Measurements from ENCODE around the gene CHMP2A. TPM values are rescaled to one million over a fixed set of nuclear protein-coding genes. Genes with fewer than 3 reads are reported as not detected.

CHMP2A gene
- total and polyA plus RNA-seq, 4 donors = 58.0 to 107 (median 83.3) TPM

DNA sequence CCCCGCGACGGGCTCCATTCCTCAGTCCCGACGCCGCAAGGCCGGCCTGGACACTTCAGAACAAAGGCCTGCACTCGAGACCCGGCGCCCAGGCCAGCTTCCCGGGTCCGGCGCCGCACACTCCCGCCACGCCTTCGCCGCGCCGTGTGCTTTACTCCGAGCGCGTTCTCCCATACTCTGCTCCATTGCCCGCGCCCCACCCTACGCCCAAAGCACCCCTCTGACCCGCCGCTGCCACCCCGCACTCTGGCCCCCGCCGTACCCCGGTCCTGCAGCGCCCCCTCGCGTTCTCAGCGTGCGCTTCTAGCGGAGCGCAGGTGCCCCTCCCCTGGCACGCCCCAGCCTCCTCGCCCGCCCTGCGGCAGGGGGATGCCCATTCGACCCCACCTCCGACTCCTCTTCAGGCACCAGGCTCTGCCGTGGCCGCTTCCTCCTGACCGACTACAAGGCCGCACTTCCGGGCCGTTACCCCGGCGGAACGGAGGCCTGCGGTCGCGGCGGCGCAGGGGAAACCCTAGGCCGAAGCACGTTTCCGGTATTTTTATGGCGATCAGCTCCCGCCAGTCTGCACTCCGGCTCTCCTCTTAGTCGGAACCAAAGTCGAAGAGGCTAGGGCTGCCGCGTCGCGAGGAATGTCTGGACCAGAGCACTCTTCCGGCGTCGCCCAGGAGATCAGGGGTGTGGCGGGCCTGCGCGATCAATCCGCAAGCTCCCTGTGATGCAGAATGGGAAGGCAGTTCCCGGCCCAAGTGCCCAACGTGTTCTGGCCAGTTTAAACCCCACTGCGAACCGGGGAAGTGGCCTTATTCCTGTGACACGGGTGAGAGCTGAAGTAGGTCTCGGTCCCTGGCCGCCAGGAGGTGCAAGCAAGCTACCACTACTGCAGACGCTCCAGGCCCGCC is 35.3 kb downstream of the CHMP2A start, which contains the start of gene ZBTB45:
ZBTB45 (minus strand) TSS at position 456 of the 902 bp plus-strand sequence. CDS start 2,137 bp downstream, outside the sequence.
- WGBS = under 1% methylated on average over 87 of the region's 87 CpGs

More for the DNA sequence above, 35.3 kb downstream of the CHMP2A start, which contains the start of gene ZBTB45:
- peaks cover 0 to 9% (median 3%) of the 10 kb centered on the region in 4 donors for H3K36me3 ChIP-seq (ENCODE audit: control insufficient read depth in 4 of 4, insufficient read depth in 3 of 4, low read depth in 1 of 4, low read length in 3 of 4)
- H3K4me3 ChIP-seq (ENCODE audit: low read depth in 1 of 3, low read length in 3 of 3) = peak within 1 kb of the TSS; percentile 78 to 94 (median 88)
- peaks cover 4 to 39% (median 21%) of the 10 kb centered on the region in 4 donors for H3K4me1 ChIP-seq (ENCODE audit: control insufficient read depth in 4 of 4, insufficient read depth in 4 of 4, low read length in 3 of 4)
- DNase-seq (ENCODE audit: low spot score) = peak; percentile 91
- H3K27me3 ChIP-seq (ENCODE audit: control insufficient read depth in 4 of 4, insufficient read depth in 4 of 4, low read length in 3 of 4) = no peaks in the 10 kb centered on the region
- TF ChIP-seq HNF4A (conservative IDR thresholded peaks at IDR 0.05) = peak; percentile 43 to 48
- TF ChIP-seq, protein P1, sequence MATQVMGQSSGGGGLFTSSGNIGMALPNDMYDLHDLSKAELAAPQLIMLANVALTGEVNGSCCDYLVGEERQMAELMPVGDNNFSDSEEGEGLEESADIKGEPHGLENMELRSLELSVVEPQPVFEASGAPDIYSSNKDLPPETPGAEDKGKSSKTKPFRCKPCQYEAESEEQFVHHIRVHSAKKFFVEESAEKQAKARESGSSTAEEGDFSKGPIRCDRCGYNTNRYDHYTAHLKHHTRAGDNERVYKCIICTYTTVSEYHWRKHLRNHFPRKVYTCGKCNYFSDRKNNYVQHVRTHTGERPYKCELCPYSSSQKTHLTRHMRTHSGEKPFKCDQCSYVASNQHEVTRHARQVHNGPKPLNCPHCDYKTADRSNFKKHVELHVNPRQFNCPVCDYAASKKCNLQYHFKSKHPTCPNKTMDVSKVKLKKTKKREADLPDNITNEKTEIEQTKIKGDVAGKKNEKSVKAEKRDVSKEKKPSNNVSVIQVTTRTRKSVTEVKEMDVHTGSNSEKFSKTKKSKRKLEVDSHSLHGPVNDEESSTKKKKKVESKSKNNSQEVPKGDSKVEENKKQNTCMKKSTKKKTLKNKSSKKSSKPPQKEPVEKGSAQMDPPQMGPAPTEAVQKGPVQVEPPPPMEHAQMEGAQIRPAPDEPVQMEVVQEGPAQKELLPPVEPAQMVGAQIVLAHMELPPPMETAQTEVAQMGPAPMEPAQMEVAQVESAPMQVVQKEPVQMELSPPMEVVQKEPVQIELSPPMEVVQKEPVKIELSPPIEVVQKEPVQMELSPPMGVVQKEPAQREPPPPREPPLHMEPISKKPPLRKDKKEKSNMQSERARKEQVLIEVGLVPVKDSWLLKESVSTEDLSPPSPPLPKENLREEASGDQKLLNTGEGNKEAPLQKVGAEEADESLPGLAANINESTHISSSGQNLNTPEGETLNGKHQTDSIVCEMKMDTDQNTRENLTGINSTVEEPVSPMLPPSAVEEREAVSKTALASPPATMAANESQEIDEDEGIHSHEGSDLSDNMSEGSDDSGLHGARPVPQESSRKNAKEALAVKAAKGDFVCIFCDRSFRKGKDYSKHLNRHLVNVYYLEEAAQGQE (IDR thresholded peaks at IDR 0.05) = peak; percentile 72
- TF ChIP-seq HNF4G (IDR thresholded peaks at IDR 0.05) = no peak
- TF ChIP-seq GABPA (IDR thresholded peaks at IDR 0.05 in 1 of 2, conservative IDR thresholded peaks at IDR 0.05 in 1 of 2) = peak; percentile 94 to 98
- TF ChIP-seq, protein P2, sequence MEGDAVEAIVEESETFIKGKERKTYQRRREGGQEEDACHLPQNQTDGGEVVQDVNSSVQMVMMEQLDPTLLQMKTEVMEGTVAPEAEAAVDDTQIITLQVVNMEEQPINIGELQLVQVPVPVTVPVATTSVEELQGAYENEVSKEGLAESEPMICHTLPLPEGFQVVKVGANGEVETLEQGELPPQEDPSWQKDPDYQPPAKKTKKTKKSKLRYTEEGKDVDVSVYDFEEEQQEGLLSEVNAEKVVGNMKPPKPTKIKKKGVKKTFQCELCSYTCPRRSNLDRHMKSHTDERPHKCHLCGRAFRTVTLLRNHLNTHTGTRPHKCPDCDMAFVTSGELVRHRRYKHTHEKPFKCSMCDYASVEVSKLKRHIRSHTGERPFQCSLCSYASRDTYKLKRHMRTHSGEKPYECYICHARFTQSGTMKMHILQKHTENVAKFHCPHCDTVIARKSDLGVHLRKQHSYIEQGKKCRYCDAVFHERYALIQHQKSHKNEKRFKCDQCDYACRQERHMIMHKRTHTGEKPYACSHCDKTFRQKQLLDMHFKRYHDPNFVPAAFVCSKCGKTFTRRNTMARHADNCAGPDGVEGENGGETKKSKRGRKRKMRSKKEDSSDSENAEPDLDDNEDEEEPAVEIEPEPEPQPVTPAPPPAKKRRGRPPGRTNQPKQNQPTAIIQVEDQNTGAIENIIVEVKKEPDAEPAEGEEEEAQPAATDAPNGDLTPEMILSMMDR (IDR thresholded peaks at IDR 0.05; ENCODE audit: low read depth, low read length, missing input control) = peak; percentile 65
- peak; percentile 55 to 73 for TF ChIP-seq RXRA (IDR thresholded peaks at IDR 0.05)
- TF ChIP-seq, protein P3, sequence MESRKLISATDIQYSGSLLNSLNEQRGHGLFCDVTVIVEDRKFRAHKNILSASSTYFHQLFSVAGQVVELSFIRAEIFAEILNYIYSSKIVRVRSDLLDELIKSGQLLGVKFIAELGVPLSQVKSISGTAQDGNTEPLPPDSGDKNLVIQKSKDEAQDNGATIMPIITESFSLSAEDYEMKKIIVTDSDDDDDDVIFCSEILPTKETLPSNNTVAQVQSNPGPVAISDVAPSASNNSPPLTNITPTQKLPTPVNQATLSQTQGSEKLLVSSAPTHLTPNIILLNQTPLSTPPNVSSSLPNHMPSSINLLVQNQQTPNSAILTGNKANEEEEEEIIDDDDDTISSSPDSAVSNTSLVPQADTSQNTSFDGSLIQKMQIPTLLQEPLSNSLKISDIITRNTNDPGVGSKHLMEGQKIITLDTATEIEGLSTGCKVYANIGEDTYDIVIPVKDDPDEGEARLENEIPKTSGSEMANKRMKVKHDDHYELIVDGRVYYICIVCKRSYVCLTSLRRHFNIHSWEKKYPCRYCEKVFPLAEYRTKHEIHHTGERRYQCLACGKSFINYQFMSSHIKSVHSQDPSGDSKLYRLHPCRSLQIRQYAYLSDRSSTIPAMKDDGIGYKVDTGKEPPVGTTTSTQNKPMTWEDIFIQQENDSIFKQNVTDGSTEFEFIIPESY (IDR thresholded peaks at IDR 0.05) = peak; percentile 79
- TF ChIP-seq RAD21 (IDR thresholded peaks at IDR 0.05) = peak; percentile 73 to 75
- no peak for TF ChIP-seq FOXA2 (IDR thresholded peaks at IDR 0.05)
- TF ChIP-seq, protein P4, sequence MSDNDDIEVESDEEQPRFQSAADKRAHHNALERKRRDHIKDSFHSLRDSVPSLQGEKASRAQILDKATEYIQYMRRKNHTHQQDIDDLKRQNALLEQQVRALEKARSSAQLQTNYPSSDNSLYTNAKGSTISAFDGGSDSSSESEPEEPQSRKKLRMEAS (IDR thresholded peaks at IDR 0.05) = peak; percentile 86
- TF ChIP-seq SP1 (IDR thresholded peaks at IDR 0.05) = peak; percentile 71
- peak; percentile 51 for TF ChIP-seq NR2F2 (IDR thresholded peaks at IDR 0.05)
- peak; percentile 80 for TF ChIP-seq FOXA1 (IDR thresholded peaks at IDR 0.05)
- peak in 1 of 2 donors; percentile 25 for TF ChIP-seq JUND (IDR thresholded peaks at IDR 0.05)
- TF ChIP-seq, protein P5, sequence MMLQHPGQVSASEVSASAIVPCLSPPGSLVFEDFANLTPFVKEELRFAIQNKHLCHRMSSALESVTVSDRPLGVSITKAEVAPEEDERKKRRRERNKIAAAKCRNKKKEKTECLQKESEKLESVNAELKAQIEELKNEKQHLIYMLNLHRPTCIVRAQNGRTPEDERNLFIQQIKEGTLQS (IDR thresholded peaks at IDR 0.05) = no peak
- peak; percentile 27 to 66 for TF ChIP-seq EGR1 (IDR thresholded peaks at IDR 0.05; ENCODE audit: low read depth in 2 of 2)
- TF ChIP-seq TAF1 (conservative IDR thresholded peaks at IDR 0.05) = peak; percentile 66
- TF ChIP-seq YY1 (IDR thresholded peaks at IDR 0.05) = peak; percentile 95
- no peaks in the 10 kb centered on the region for H3K9me3 ChIP-seq (ENCODE audit: control insufficient read depth in 4 of 4, low read length in 3 of 4)
- H3K27ac ChIP-seq (ENCODE audit: low read depth in 1 of 2, low read length in 2 of 2) = peak within 1 kb of the TSS; percentile 95
- peak within 1 kb of the TSS; percentile 61 to 72 for H3K9ac ChIP-seq (ENCODE audit: low read depth in 1 of 2, low read length in 2 of 2)
